Epithelial cell of prostate (primary cell): Measurements from ENCODE around the gene HGS.

Experiments
- DNase-seq: peaks from one replicate; pipeline ENCODE4 v3.0.0-alpha.2; 2011; ENCODE audit warnings: low read depth, low spot score
- H3K27ac ChIP-seq: fragments of 450-650 bp; 2 replicates; pipeline ENCODE4 v1.5.1; 2017; ENCODE audit warnings: mild to moderate bottlenecking

HGS gene

GRCh38 chr17:81701288-81702071, 17.7 kb downstream of the HGS start:
- DNase-seq, result no peak
- H3K27ac ChIP-seq, result peak overlapping the region; percentile 90

GRCh38 chr17:81702934-81703746, 19.3 kb downstream of the HGS start, which contains the start of gene MRPL12:
Gene MRPL12 (plus strand): TSS chr17:81703367. CDS start chr17:81703502, 135 bp downstream.
- H3K27ac ChIP-seq, result peak within 1 kb of the TSS; percentile 90
- peak; percentile 55 for DNase-seq

- DNase-seq, result no peak
Observed at GRCh38 chr17:81703747-81704654, 20.2 kb downstream of the HGS start.

GRCh38 chr17:81705518-81706231, 21.9 kb downstream of the HGS start:
- no peak overlapping the region for H3K27ac ChIP-seq
- no peak for DNase-seq

More at GRCh38 chr17:81703747-81704654, 20.2 kb downstream of the HGS start:
- H3K27ac ChIP-seq, result peak overlapping the region; percentile 90

GRCh38 chr17:81706232-81706611, 22.4 kb downstream of the HGS start:
- no peak for DNase-seq
- no peak overlapping the region for H3K27ac ChIP-seq

- no peak for DNase-seq
- H3K27ac ChIP-seq, result no peak overlapping the region
Observed at GRCh38 chr17:81706757-81707624, 23.2 kb downstream of the HGS start.

- H3K27ac ChIP-seq, result no peak overlapping the region
- DNase-seq, result no peak
Observed at GRCh38 chr17:81707725-81708646, 24.2 kb downstream of the HGS start.

- no peak for DNase-seq
- H3K27ac ChIP-seq, result no peak overlapping the region
Observed at GRCh38 chr17:81708739-81709185, 25.0 kb downstream of the HGS start.

GRCh38 chr17:81710514-81711308, 26.9 kb downstream of the HGS start:
- DNase-seq, result no peak
- peak overlapping the region; percentile 64 for H3K27ac ChIP-seq

GRCh38 chr17:81711814-81712467, 28.1 kb downstream of the HGS start, which contains the start of gene SLC25A10:
Gene SLC25A10 (plus strand): TSS chr17:81712284. CDS start chr17:81712427, 143 bp downstream.
- H3K27ac ChIP-seq, result peak within 1 kb of the TSS; percentile 64

GRCh38 chr17:81712468-81713003, 28.7 kb downstream of the HGS start:
- H3K27ac ChIP-seq, result peak overlapping the region; percentile 64
- DNase-seq, result no peak

More at GRCh38 chr17:81711814-81712467, 28.1 kb downstream of the HGS start, which contains the start of gene SLC25A10:
- no peak for DNase-seq

GRCh38 chr17:81713004-81713555, 29.3 kb downstream of the HGS start:
- no peak overlapping the region for H3K27ac ChIP-seq
- DNase-seq, result no peak

- no peak overlapping the region for H3K27ac ChIP-seq
- no peak for DNase-seq
Observed at GRCh38 chr17:81713556-81714411, 30.0 kb downstream of the HGS start.

- no peak for DNase-seq
- H3K27ac ChIP-seq, result no peak overlapping the region
Observed at GRCh38 chr17:81714412-81715106, 30.7 kb downstream of the HGS start.
